GM12872 (cell line): ENCODE measurements around the gene CHRDL2.

ENCODE experiments used
- CTCF ChIP-seq: IDR thresholded peaks from 3 replicates; pipeline ENCODE4 v1.5.1; 2011; ENCODE audit warnings: low read depth, mild to moderate bottlenecking, low read length, moderate library complexity; ENCODE audit not compliant: insufficient read depth

CHRDL2 gene

GRCh38 chr11:74695705-74696280 lies 35.4 kb downstream of the CHRDL2 start:
- no peak for TF ChIP-seq CTCF

GRCh38 chr11:74694136-74694930 lies 36.9 kb downstream of the CHRDL2 start:
- no peak for TF ChIP-seq CTCF

- no peak for TF ChIP-seq CTCF
Observed at GRCh38 chr11:74693531-74693930, 37.7 kb downstream of the CHRDL2 start.

GRCh38 chr11:74691755-74692154 lies 39.5 kb downstream of the CHRDL2 start:
- no peak for TF ChIP-seq CTCF

GRCh38 chr11:74689666-74690065 lies 41.6 kb downstream of the CHRDL2 start:
- no peak for TF ChIP-seq CTCF

DNA sequence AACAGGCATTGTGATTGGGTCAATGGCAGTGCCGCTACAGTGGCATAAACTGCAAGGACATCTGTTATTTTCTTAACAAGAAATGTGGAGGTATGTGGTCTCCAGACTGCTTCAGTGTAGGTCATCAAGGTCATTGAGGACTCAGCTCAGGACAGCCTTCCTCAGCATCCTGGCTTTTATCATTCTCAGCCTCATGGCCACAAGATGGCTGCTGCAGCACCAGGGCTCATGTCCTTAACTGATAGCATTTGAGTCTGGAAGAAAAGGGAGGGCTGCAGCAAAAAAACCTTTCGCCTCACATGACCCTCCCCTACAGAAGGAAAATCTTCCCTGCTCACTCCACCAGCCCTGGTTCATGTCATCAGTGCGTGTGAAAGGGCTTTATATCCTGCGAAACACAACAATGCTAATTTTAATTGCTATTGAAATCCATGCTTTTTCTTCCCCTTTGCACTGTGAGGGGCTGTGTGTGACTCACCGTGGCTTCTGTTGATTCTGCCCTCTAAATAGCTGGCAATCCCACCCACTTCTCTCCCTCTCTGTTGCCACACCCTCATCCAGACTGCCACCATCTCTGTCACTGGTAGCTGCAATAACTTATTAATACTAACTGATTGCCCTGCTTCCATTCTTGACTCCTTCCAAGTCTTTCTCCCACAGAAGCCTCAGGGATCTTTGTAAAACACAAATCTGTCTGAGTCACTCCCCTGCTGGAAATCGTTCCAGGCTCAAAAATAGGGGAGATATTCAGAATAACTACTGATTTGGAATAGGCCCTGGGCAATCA lies 43.8 kb downstream of the CHRDL2 start:
- TF ChIP-seq CTCF = no peak

DNA sequence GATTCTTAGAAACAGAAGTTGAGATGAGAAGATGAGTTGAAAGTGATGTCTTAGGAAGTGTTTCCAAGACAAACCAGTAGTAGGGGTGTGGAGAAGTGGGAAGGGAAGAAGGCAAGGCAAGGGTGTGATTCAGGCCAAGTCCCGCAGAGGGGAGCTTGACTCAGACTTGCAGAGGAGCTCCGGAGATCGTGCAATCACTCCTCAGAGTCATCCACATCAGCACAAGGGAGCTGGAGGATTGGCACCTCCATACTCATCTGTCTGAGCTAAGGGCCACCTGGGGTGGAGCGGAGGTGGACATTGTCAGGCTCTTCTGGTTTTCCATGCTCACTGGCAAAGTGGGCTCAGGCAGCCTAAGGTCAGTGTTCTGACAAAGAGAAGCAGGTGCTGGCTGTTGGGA lies 44.4 kb downstream of the CHRDL2 start:
- no peak for TF ChIP-seq CTCF
